Caco-2 (cell line): ENCODE measurements around the gene BEND5. TPM values are rescaled to one million over a fixed set of nuclear protein-coding genes. Genes with fewer than 3 reads are reported as not detected.

Experiments
- BruUV-seq: library from RNA; stranded (reverse); fragments of 400-500 nt; replicated peaks from 2 replicates; lab custom pipeline; 2021; lab: Mats Ljungman, UMichigan
- CTCF ChIA-PET: fragments of 300-600 bp; sonication (Branson Sonifier 250); formaldehyde crosslinking; loops from one replicate; lab custom pipeline; 2022; ENCODE audit warnings: antibody characterized with exemption; lab: Charles Lee
- POLR2A ChIA-PET: fragments of 300-600 bp; sonication (Branson Sonifier 250); formaldehyde crosslinking; loops from one replicate; lab custom pipeline; 2022; ENCODE audit warnings: antibody characterized with exemption; lab: Charles Lee
- DNase-seq, 2 experiments: peaks; one replicate each; pipeline versions ENCODE4 v3.0.0 to v3.0.0-alpha.2; 2020 to 2022
- H3K27me3 ChIP-seq: replicated peaks from 2 replicates; pipeline ENCODE4 v1.6.0; 2011; ENCODE audit warnings: low read length; ENCODE audit not compliant: control insufficient read depth, insufficient read depth
- H3K36me3 ChIP-seq: 2 replicates; pipeline ENCODE4 v1.5.1; 2011; ENCODE audit warnings: low read length; ENCODE audit not compliant: control insufficient read depth, insufficient read depth
- H3K4me1 ChIP-seq: fragments of 250-450 bp; sonication (Bioruptor Pico); 2 replicates; pipeline ENCODE4 v1.5.1; 2020; ENCODE audit warnings: mild to moderate bottlenecking
- H3K4me3 ChIP-seq: 2 replicates; pipeline ENCODE4 v1.5.1; 2011; ENCODE audit warnings: low read depth, mild to moderate bottlenecking, control low read depth, low read length
- H3K9me3 ChIP-seq: fragments of 250-450 bp; sonication (Bioruptor Pico); 2 replicates; pipeline ENCODE4 v1.5.1; 2020; ENCODE audit warnings: mild to moderate bottlenecking, moderate library complexity
- H3K27ac Mint-ChIP-seq: one replicate; pipeline ENCODE4 v1.8.0; 2022; ENCODE audit warnings: mixed read lengths; ENCODE audit not compliant: unreplicated experiment
- H3K27me3 Mint-ChIP-seq: one replicate; pipeline ENCODE4 v1.8.0; 2022; ENCODE audit warnings: mixed read lengths; ENCODE audit not compliant: insufficient read depth, unreplicated experiment
- H3K36me3 Mint-ChIP-seq: one replicate; pipeline ENCODE4 v1.8.0; 2022; ENCODE audit warnings: mild to moderate bottlenecking, mixed read lengths; ENCODE audit not compliant: insufficient read depth, unreplicated experiment
- H3K4me1 Mint-ChIP-seq: one replicate; pipeline ENCODE4 v1.8.0; 2022; ENCODE audit warnings: low read depth, mixed read lengths; ENCODE audit not compliant: unreplicated experiment
- H3K4me3 Mint-ChIP-seq: one replicate; pipeline ENCODE4 v1.8.0; 2022; ENCODE audit warnings: mild to moderate bottlenecking, moderate library complexity, mixed read lengths; ENCODE audit not compliant: unreplicated experiment
- H3K9me3 Mint-ChIP-seq: one replicate; pipeline ENCODE4 v1.8.0; 2022; ENCODE audit warnings: mixed read lengths; ENCODE audit not compliant: unreplicated experiment
- intact Hi-C: fragments of 100-400 bp; cut with micrococcal nuclease; formaldehyde crosslinking; loops from one replicate; pipeline ENCODE4 v1.10.0; 2022; ENCODE audit not compliant: unreplicated experiment
- total RNA-seq: library from RNA; stranded (reverse); gene quantifications from 2 replicates; pipeline ENCODE4 v1.2.3, GENCODE V29; 2022
- TF ChIP-seq, protein P1 (sequence below), 2 experiments: fragments of 200-600 bp in 1 of 2; IDR thresholded peaks; 1 replicate in 1 of 2; 2 replicates in 1 of 2; pipeline versions ENCODE4 v1.5.1 to v1.8.0; 2011 to 2022; ENCODE audit warnings: antibody characterized with exemption in 1 of 2, control low read depth in 1 of 2, inconsistent platforms in 1 of 2, low read depth in 1 of 2, low read length in 1 of 2, mild to moderate bottlenecking in 1 of 2, moderate library complexity in 1 of 2; ENCODE audit not compliant: insufficient read depth in 1 of 2, severe bottlenecking in 1 of 2, unreplicated experiment in 1 of 2

Gene BEND5
- total RNA-seq, 1 experiment from 2014 or later, result 0.57 TPM

GRCh38 chr1:48777219-48777895, 666 bp upstream of the BEND5 start:
- peaks cover 11% of the 10 kb centered on the region for H3K9me3 Mint-ChIP-seq
- H3K36me3 Mint-ChIP-seq, result no peaks in the 10 kb centered on the region
- DNase-seq, result no peak
- intact Hi-C loops, result no loop called here
- no peak overlapping the region for H3K27ac Mint-ChIP-seq
- ChIA-PET POLR2A (no interaction called here), CTCF (no interaction called here)
- H3K4me3 Mint-ChIP-seq, result peak overlapping the region; percentile 9
- TF ChIP-seq, protein P1, sequence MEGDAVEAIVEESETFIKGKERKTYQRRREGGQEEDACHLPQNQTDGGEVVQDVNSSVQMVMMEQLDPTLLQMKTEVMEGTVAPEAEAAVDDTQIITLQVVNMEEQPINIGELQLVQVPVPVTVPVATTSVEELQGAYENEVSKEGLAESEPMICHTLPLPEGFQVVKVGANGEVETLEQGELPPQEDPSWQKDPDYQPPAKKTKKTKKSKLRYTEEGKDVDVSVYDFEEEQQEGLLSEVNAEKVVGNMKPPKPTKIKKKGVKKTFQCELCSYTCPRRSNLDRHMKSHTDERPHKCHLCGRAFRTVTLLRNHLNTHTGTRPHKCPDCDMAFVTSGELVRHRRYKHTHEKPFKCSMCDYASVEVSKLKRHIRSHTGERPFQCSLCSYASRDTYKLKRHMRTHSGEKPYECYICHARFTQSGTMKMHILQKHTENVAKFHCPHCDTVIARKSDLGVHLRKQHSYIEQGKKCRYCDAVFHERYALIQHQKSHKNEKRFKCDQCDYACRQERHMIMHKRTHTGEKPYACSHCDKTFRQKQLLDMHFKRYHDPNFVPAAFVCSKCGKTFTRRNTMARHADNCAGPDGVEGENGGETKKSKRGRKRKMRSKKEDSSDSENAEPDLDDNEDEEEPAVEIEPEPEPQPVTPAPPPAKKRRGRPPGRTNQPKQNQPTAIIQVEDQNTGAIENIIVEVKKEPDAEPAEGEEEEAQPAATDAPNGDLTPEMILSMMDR (IDR thresholded peaks at IDR 0.05; ENCODE audit: insufficient read depth in 1 of 2, low read depth in 1 of 2, low read length in 1 of 2, severe bottlenecking in 1 of 2, unreplicated experiment in 1 of 2), result no peak
- peaks cover 17% of the 10 kb centered on the region for H3K4me1 Mint-ChIP-seq
- peaks cover 3% of the 10 kb centered on the region for H3K27me3 Mint-ChIP-seq
- H3K9me3 ChIP-seq, result no peaks in the 10 kb centered on the region
- H3K4me1 ChIP-seq, result peaks cover 5% of the 10 kb centered on the region
- H3K27me3 ChIP-seq, result no peaks in the 10 kb centered on the region
- no peaks in the 10 kb centered on the region for H3K36me3 ChIP-seq
- no peak overlapping the region for H3K4me3 ChIP-seq
- no TSS peak for BruUV-seq

DNA sequence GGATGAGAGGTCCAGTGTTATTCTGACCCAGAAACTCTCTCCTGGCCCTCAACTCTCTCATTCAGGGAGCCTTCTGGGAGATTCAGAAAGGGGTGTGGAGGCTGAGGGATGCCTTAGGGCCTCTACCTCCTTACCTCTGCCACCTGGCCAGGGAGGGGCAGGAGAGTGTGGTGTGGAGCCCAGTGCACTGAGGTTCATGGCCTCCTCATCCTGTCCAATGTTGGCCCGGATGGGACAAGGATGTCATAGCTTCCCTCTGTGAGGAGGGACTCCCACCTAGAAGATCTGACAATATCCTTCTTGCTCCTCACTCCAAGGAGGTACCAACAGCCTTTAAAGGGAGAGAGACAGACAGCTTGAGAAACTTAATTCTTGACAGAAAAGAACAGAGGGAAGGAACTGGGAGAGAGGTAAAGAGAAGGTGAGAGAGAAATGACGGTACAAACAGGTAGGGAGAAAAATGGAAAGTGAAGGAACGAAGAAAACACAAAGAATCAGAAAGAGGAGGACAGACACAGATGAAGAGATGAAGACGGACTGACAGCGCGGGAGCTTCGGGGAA, 779 bp downstream of the BEND5 start:
- no peak for DNase-seq
- H3K27ac Mint-ChIP-seq, result peak overlapping the region; percentile 24
- TF ChIP-seq, protein P1 (IDR thresholded peaks at IDR 0.05; ENCODE audit: insufficient read depth in 1 of 2, low read depth in 1 of 2, low read length in 1 of 2, severe bottlenecking in 1 of 2, unreplicated experiment in 1 of 2), result no peak
- ChIA-PET POLR2A (no interaction called here), CTCF (no interaction called here)
- Histone ChIP-seq H3K36me3 (no peaks in the 10 kb centered on the region), H3K4me1 (peaks cover 11% of the 10 kb centered on the region), H3K9me3 (no peaks in the 10 kb centered on the region), H3K27me3 (no peaks in the 10 kb centered on the region), H3K4me3 (no peak overlapping the region)
- peaks cover 3% of the 10 kb centered on the region for H3K27me3 Mint-ChIP-seq
- H3K9me3 Mint-ChIP-seq, result peaks cover 11% of the 10 kb centered on the region
- no peak overlapping the region for H3K4me3 Mint-ChIP-seq
- H3K36me3 Mint-ChIP-seq, result no peaks in the 10 kb centered on the region
- intact Hi-C loops, result no loop called here
- H3K4me1 Mint-ChIP-seq, result peaks cover 24% of the 10 kb centered on the region
- no TSS peak for BruUV-seq

DNA sequence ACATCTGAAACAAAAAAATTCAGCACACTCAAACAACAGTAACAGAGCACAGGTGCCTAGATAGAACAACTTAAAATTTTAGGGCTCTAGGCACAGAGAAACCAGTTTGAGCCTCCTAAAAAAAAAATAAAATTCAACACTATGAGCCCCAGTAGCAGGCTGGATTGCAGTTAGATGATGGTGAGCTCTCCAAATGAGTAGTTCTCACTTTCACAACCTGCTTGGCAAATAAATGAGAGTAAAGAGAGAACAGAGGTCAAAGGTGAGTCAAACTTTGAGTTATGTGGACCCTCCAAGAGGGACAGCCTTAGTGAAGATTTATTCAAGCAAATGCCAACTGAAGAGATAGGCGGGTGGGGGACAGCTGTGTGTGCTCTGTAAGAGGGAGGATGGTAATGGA, 3.6 kb downstream of the BEND5 start:
- no TSS peak for BruUV-seq
- peaks cover 11% of the 10 kb centered on the region for H3K9me3 Mint-ChIP-seq
- no peak overlapping the region for H3K4me3 ChIP-seq
- POLR2A ChIA-PET, result no interaction called here
- H3K9me3 ChIP-seq, result no peaks in the 10 kb centered on the region
- H3K4me1 ChIP-seq, result peaks cover 11% of the 10 kb centered on the region
- H3K27me3 Mint-ChIP-seq, result peaks cover 3% of the 10 kb centered on the region
- H3K4me3 Mint-ChIP-seq, result no peak overlapping the region
- TF ChIP-seq, protein P1 (IDR thresholded peaks at IDR 0.05; ENCODE audit: insufficient read depth in 1 of 2, low read depth in 1 of 2, low read length in 1 of 2, severe bottlenecking in 1 of 2, unreplicated experiment in 1 of 2), result no peak
- intact Hi-C loops, result no loop called here
- H3K4me1 Mint-ChIP-seq, result peaks cover 24% of the 10 kb centered on the region
- H3K36me3 Mint-ChIP-seq, result no peaks in the 10 kb centered on the region
- no peaks in the 10 kb centered on the region for H3K36me3 ChIP-seq
- H3K27ac Mint-ChIP-seq, result no peak overlapping the region
- DNase-seq, result no peak
- CTCF ChIA-PET, result no interaction called here
- H3K27me3 ChIP-seq, result no peaks in the 10 kb centered on the region
